ENCODE data around the gene SLC39A6. TPM values are rescaled to one million over a fixed set of nuclear protein-coding genes. Genes with fewer than 3 reads are reported as not detected.

Gene SLC39A6
- total and polyA plus RNA-seq, 2 of the 13 experiments (the other 11 are each of a cell fraction or from before 2014, with no cell fraction given) = 41.7 to 59.2 TPM

DNA sequence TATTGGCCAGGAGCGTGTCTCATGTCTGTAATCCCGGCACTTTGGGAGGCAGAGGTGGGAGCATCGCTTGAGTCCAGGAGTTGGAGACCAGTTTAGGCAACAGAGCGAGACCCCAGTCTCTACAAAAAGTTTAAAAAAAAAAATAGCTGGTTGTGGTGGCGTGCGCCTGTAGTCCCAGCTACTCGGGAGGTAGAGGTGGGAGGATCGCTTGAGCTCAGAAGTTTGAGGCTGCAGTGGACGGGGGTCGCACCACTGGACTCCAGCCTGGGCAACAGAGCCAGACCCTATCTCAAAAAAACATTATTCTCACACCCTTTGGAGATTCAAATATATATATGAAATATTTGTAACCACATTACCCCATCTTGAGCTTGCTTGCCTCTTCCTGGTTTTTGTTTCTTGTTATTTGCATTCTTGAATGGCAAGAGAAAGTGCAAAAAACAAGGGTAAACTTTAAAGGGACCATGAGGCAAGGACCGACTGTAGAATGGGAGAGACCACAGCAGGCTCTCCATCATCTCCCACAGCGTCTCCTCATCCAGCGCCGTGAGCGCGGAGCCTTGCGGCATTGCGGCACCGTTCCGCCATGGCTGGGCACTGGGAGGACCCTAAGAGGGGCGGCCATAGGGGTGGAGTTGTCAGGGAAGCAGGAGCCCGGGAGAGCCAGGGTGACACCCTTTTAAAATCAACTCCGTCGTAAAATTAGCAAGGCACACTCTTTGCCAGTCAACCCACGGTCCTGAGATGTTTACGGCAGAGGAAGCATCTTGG, 1.9 kb upstream of the SLC39A6 start (continued):
- TF ChIP-seq CEBPB (IDR thresholded peaks at IDR 0.05; ENCODE audit: borderline replicate concordance, low read depth, low read length) (no peak), ZNF121 (CRISPR knock-in tag; IDR thresholded peaks at IDR 0.05) (peak; percentile 86), KMT2A (CRISPR knock-in tag; IDR thresholded peaks at IDR 0.05) (peak; percentile 19; the same call in 1 of the 2 replicates), ZBTB38 (CRISPR knock-in tag; IDR thresholded peaks at IDR 0.05) (0 out of 2 replicates have a peak, but pooled peaks have one; percentile 28), HNRNPLL (IDR thresholded peaks at IDR 0.05; ENCODE audit: low read depth, low read length, poor library complexity, severe bottlenecking) (peak; percentile 52), MEF2D (CRISPR knock-in tag; IDR thresholded peaks at IDR 0.05) (no peak), YY1 (IDR thresholded peaks at IDR 0.05; ENCODE audit: insufficient read depth, insufficient replicate concordance, low read depth, low read length) (peak; percentile 66), SOX6 (IDR thresholded peaks at IDR 0.05) (no peak), SOX6 (CRISPR knock-in tag; IDR thresholded peaks at IDR 0.05) (0 out of 2 replicates have a peak, but pooled peaks have one; percentile 27)
- TF ChIP-seq, protein P1, sequence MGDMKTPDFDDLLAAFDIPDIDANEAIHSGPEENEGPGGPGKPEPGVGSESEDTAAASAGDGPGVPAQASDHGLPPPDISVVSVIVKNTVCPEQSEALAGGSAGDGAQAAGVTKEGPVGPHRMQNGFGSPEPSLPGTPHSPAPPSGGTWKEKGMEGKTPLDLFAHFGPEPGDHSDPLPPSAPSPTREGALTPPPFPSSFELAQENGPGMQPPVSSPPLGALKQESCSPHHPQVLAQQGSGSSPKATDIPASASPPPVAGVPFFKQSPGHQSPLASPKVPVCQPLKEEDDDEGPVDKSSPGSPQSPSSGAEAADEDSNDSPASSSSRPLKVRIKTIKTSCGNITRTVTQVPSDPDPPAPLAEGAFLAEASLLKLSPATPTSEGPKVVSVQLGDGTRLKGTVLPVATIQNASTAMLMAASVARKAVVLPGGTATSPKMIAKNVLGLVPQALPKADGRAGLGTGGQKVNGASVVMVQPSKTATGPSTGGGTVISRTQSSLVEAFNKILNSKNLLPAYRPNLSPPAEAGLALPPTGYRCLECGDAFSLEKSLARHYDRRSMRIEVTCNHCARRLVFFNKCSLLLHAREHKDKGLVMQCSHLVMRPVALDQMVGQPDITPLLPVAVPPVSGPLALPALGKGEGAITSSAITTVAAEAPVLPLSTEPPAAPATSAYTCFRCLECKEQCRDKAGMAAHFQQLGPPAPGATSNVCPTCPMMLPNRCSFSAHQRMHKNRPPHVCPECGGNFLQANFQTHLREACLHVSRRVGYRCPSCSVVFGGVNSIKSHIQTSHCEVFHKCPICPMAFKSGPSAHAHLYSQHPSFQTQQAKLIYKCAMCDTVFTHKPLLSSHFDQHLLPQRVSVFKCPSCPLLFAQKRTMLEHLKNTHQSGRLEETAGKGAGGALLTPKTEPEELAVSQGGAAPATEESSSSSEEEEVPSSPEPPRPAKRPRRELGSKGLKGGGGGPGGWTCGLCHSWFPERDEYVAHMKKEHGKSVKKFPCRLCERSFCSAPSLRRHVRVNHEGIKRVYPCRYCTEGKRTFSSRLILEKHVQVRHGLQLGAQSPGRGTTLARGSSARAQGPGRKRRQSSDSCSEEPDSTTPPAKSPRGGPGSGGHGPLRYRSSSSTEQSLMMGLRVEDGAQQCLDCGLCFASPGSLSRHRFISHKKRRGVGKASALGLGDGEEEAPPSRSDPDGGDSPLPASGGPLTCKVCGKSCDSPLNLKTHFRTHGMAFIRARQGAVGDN (CRISPR knock-in tag; IDR thresholded peaks at IDR 0.05) = peak; percentile 56
- TF ChIP-seq, protein P2, sequence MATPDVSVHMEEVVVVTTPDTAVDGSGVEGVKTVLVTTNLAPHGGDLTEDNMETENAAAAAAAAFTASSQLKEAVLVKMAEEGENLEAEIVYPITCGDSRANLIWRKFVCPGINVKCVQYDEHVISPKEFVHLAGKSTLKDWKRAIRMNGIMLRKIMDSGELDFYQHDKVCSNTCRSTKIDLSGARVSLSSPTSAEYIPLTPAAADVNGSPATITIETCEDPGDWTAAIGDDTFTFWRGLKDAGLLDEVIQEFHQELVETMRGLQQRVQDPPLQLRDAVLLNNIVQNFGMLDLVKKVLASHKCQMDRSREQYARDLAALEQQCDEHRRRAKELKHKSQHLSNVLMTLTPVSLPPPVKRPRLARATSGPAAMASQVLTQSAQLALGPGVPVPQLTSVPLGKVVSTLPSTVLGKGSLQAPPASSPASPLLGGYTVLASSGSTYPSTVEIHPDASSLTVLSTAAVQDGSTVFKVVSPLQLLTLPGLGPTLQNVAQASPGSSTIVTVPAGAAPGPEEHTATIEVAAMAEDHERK (CRISPR knock-in tag; IDR thresholded peaks at IDR 0.05; ENCODE audit: low read depth) = no peak
- TF ChIP-seq, protein P3, sequence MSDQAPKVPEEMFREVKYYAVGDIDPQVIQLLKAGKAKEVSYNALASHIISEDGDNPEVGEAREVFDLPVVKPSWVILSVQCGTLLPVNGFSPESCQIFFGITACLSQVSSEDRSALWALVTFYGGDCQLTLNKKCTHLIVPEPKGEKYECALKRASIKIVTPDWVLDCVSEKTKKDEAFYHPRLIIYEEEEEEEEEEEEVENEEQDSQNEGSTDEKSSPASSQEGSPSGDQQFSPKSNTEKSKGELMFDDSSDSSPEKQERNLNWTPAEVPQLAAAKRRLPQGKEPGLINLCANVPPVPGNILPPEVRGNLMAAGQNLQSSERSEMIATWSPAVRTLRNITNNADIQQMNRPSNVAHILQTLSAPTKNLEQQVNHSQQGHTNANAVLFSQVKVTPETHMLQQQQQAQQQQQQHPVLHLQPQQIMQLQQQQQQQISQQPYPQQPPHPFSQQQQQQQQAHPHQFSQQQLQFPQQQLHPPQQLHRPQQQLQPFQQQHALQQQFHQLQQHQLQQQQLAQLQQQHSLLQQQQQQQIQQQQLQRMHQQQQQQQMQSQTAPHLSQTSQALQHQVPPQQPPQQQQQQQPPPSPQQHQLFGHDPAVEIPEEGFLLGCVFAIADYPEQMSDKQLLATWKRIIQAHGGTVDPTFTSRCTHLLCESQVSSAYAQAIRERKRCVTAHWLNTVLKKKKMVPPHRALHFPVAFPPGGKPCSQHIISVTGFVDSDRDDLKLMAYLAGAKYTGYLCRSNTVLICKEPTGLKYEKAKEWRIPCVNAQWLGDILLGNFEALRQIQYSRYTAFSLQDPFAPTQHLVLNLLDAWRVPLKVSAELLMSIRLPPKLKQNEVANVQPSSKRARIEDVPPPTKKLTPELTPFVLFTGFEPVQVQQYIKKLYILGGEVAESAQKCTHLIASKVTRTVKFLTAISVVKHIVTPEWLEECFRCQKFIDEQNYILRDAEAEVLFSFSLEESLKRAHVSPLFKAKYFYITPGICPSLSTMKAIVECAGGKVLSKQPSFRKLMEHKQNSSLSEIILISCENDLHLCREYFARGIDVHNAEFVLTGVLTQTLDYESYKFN (CRISPR knock-in tag; conservative IDR thresholded peaks at IDR 0.05) = no peak
- TF ChIP-seq, protein P4, sequence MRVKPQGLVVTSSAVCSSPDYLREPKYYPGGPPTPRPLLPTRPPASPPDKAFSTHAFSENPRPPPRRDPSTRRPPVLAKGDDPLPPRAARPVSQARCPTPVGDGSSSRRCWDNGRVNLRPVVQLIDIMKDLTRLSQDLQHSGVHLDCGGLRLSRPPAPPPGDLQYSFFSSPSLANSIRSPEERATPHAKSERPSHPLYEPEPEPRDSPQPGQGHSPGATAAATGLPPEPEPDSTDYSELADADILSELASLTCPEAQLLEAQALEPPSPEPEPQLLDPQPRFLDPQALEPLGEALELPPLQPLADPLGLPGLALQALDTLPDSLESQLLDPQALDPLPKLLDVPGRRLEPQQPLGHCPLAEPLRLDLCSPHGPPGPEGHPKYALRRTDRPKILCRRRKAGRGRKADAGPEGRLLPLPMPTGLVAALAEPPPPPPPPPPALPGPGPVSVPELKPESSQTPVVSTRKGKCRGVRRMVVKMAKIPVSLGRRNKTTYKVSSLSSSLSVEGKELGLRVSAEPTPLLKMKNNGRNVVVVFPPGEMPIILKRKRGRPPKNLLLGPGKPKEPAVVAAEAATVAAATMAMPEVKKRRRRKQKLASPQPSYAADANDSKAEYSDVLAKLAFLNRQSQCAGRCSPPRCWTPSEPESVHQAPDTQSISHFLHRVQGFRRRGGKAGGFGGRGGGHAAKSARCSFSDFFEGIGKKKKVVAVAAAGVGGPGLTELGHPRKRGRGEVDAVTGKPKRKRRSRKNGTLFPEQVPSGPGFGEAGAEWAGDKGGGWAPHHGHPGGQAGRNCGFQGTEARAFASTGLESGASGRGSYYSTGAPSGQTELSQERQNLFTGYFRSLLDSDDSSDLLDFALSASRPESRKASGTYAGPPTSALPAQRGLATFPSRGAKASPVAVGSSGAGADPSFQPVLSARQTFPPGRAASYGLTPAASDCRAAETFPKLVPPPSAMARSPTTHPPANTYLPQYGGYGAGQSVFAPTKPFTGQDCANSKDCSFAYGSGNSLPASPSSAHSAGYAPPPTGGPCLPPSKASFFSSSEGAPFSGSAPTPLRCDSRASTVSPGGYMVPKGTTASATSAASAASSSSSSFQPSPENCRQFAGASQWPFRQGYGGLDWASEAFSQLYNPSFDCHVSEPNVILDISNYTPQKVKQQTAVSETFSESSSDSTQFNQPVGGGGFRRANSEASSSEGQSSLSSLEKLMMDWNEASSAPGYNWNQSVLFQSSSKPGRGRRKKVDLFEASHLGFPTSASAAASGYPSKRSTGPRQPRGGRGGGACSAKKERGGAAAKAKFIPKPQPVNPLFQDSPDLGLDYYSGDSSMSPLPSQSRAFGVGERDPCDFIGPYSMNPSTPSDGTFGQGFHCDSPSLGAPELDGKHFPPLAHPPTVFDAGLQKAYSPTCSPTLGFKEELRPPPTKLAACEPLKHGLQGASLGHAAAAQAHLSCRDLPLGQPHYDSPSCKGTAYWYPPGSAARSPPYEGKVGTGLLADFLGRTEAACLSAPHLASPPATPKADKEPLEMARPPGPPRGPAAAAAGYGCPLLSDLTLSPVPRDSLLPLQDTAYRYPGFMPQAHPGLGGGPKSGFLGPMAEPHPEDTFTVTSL (CRISPR knock-in tag; IDR thresholded peaks at IDR 0.05; ENCODE audit: borderline replicate concordance) = no peak
